Measurements from ENCODE around the gene HES7. TPM values are rescaled to one million over a fixed set of nuclear protein-coding genes. Genes with fewer than 3 reads are reported as not detected.
A peak's percentile ranks its signal among the peaks of the same experiment; 100 is the strongest.

Gene HES7
- total RNA-seq, 4 donors from 2014 or later: 0.89 to 0.94 TPM; not detected in 2

DNA sequence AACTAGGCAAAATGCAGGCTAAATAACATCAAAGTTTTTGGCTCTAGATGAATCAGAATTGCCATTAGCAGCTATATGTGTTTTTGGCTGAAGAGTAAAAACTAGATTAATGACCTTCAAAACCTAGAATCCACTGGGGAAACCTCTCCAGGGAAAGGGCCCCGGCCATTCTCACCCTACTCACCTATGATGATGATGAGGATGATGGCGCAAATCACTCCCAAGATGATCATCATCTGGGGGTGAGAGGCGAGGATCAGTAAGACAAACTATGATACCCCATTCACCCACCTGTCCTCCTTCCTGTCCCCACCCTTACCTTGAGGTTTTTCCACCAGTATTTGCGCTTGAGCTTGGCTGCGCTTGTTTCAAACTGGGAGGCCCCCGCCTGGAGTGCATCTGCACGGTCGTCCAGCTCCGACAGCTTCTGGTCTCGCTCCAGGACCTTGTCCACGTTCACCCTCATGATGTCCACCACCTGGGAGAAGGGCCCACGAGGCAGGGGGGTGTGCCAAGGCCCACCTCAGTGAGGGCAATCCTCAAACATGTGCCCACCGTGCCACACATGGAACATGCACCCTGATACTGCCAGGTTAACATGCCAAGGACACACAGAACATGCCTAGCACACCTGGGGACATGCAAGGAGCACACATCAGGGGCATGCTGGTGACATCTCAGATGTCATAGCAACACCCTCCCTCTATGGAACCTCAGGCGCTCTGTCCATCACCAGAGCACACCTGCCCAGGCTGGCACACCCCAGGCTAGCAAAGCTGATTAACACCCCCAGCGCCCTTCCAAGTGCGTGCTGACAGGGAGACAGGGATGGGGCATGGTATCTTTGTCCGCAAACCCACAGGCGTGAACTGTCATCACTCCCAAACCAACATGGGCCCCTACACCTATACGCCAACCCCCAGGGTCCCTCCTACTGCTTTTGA lies 37.7 kb upstream of the HES7 start:
- WGBS, 2 donors (ENCODE audit: low coverage in 1 of 2): 37 to 85% methylated on average over 2 to 13 of the region's 19 CpGs
- H3K36me3 ChIP-seq: peaks cover 0 to 25% of the 10 kb centered on the region in 2 donors
- no peaks in the 10 kb centered on the region for H3K9me3 ChIP-seq
- H3K27ac ChIP-seq: peak overlapping the region; percentile 96 to 100 (median 98)
- no peak for ATAC-seq
- peak overlapping the region; percentile 69 to 87 for H3K4me3 ChIP-seq
- peaks cover 9 to 78% (median 43%) of the 10 kb centered on the region in 3 donors for H3K4me1 ChIP-seq
- no peaks in the 10 kb centered on the region for H3K27me3 ChIP-seq
- TF ChIP-seq, protein P1, sequence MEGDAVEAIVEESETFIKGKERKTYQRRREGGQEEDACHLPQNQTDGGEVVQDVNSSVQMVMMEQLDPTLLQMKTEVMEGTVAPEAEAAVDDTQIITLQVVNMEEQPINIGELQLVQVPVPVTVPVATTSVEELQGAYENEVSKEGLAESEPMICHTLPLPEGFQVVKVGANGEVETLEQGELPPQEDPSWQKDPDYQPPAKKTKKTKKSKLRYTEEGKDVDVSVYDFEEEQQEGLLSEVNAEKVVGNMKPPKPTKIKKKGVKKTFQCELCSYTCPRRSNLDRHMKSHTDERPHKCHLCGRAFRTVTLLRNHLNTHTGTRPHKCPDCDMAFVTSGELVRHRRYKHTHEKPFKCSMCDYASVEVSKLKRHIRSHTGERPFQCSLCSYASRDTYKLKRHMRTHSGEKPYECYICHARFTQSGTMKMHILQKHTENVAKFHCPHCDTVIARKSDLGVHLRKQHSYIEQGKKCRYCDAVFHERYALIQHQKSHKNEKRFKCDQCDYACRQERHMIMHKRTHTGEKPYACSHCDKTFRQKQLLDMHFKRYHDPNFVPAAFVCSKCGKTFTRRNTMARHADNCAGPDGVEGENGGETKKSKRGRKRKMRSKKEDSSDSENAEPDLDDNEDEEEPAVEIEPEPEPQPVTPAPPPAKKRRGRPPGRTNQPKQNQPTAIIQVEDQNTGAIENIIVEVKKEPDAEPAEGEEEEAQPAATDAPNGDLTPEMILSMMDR (IDR thresholded peaks at IDR 0.05): no peak
- no peak for TF ChIP-seq EP300 (IDR thresholded peaks at IDR 0.05)
- no peak for TF ChIP-seq POLR2AphosphoS5 (IDR thresholded peaks at IDR 0.05)
- TF ChIP-seq POLR2A (IDR thresholded peaks at IDR 0.05): no peak

DNA sequence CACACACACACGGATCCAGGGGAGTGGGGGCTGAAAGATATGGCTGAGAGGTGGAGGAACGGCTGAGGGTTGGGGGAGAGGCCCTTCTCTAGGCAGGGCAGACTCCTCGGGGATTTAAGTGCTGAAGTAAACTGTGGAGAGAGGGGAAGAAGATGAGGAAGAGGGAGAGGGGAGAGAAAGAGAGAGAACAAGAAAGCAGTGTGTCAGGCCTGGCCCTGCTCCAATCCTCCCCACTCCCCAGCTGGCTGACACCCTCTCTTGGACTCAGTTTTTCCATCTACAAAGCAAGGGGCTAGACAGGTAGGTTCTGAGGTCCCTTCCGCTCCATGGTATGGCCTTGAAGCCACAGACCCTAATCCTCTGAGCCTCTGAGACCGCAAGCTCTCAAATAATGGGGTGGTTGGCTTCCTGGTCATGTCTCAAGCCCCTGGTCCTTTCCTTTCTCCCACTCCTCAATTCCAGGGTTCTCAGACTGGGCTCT lies 36.9 kb upstream of the HES7 start:
- H3K27ac ChIP-seq: peak overlapping the region; percentile 32 to 100 (median 98)
- peaks cover 9 to 78% (median 43%) of the 10 kb centered on the region in 3 donors for H3K4me1 ChIP-seq
- peak overlapping the region in 1 of 2 donors; percentile 87 for H3K4me3 ChIP-seq
- TF ChIP-seq, protein P1 (IDR thresholded peaks at IDR 0.05): no peak
- WGBS, 2 donors (ENCODE audit: low coverage in 1 of 2): 36% methylated on average over 5 of the region's 5 CpGs; no CpG with 5 or more reads in 1 of the 2 donors
- no peak for ATAC-seq
- no peaks in the 10 kb centered on the region for H3K27me3 ChIP-seq
- H3K36me3 ChIP-seq: peaks cover 0 to 25% of the 10 kb centered on the region in 2 donors
- no peaks in the 10 kb centered on the region for H3K9me3 ChIP-seq

DNA sequence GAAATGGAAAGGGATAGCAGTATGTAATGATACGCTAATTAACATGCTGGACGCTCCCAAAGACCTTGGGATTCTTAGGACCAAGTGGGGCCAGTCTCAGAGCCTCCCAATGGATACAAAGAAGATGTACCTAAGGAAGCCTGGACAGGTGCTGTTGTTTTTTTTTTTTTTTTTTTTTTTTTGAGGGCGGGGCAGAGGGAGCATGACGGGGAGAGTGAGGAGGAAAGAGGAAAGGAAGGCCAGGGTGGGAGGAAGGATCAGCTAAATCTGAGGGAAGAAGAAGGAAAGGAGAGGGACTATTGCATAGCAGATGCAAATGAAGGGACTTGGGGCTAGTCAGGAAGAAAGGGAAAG lies 36.3 kb upstream of the HES7 start:
- peaks cover 0 to 25% of the 10 kb centered on the region in 2 donors for H3K36me3 ChIP-seq
- WGBS, 2 donors (ENCODE audit: low coverage in 1 of 2): 28 to 55% methylated on average over 3 of the region's 4 CpGs
- H3K4me3 ChIP-seq: peak overlapping the region in 1 of 2 donors; percentile 87
- peaks cover 9 to 78% (median 43%) of the 10 kb centered on the region in 3 donors for H3K4me1 ChIP-seq
- H3K27me3 ChIP-seq: no peaks in the 10 kb centered on the region
- no peak for ATAC-seq
- no peak for TF ChIP-seq EP300 (IDR thresholded peaks at IDR 0.05)
- TF ChIP-seq, protein P1 (IDR thresholded peaks at IDR 0.05): no peak
- TF ChIP-seq POLR2AphosphoS5 (IDR thresholded peaks at IDR 0.05): no peak
- no peak for TF ChIP-seq POLR2A (IDR thresholded peaks at IDR 0.05)
- no peaks in the 10 kb centered on the region for H3K9me3 ChIP-seq
- H3K27ac ChIP-seq: peak overlapping the region; percentile 32 to 100 (median 98)

DNA sequence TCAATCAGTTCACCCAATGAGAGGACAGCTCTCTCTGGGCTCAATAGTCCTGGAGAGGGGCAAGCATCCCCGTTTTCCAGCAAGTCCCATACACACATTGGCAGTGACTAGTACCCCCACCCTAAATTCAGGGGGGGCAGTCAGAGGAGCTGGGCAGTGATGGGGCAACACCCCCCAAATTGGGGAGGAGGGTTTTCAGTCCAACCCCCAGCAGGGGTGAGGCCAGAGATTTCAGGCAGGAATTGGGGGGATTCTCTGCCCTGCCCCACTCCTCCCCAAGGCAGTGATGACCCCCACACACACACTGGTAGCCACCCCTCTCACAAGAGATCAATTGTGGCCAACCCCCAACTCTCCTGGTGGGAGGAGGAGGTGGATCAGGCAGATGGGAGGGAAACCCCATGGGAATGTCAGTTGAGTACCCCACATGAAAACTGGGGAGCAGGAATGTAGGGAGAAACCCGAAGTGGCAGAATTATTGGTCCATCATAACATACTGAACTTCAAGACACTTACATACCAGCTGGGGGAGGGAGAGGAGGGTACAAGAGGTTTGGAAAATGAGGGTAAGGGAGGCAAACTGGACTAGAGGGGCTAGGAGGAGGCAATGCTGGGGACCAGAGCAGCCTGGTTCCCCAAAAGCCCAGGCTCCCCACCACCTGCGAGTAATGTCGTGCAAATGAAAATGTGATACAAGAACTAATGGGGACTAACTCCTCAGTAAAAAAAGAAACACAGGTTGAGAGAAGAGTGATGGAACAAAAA lies 35.7 kb upstream of the HES7 start:
- Histone ChIP-seq H3K4me1 (peaks cover 9 to 72% (median 43%) of the 10 kb centered on the region in 3 donors), H3K27ac (peak overlapping the region; percentile 19 to 99 (median 80)), H3K36me3 (peaks cover 0 to 25% of the 10 kb centered on the region in 2 donors), H3K27me3 (no peaks in the 10 kb centered on the region), H3K4me3 (no peak overlapping the region), H3K9me3 (no peaks in the 10 kb centered on the region)
- TF ChIP-seq EP300 (IDR thresholded peaks at IDR 0.05): no peak
- no peak for TF ChIP-seq POLR2A (IDR thresholded peaks at IDR 0.05)
- no peak for TF ChIP-seq POLR2AphosphoS5 (IDR thresholded peaks at IDR 0.05)
- TF ChIP-seq, protein P1 (IDR thresholded peaks at IDR 0.05): no peak
- ATAC-seq: no peak
- 56 to 77% methylated on average over 3 of the region's 4 CpGs for WGBS, 2 donors (ENCODE audit: low coverage in 1 of 2)

Measured in gastroesophageal sphincter (tissue), 4 donors.